SKM-1 treated with dmso at 0.1 percent for 144 hours (cell line): Measurements from ENCODE around the gene BRD4.
"Not testable (repeated sequence)": the region's sequence is repeated elsewhere in the genome, so short reads cannot be mapped to it uniquely, and the experiment has no call there.

Source experiments
- DNase-seq: peaks from one replicate; lab custom pipeline; 2025; ENCODE audit not compliant: unreplicated experiment; lab: John Stamatoyannopoulos, UW

The BRD4 gene

GRCh38 chr19:15332311-15332996, at the start of gene BRD4:
Gene BRD4 (minus strand): TSS chr19:15332539. CDS start chr19:15273099, 59,440 bp downstream.
- DNase-seq: peak; percentile 42

- no peak for DNase-seq
These were observed 49.5 kb upstream of the BRD4 start for GRCh38 chr19:15381864-15382263.

- no peak for DNase-seq
These were observed 49.1 kb upstream of the BRD4 start for GRCh38 chr19:15381429-15381828.

GRCh38 chr19:15379999-15380647, 47.8 kb upstream of the BRD4 start:
- DNase-seq: no peak

- peak; percentile 94 for DNase-seq
These were observed 47.0 kb upstream of the BRD4 start, which contains the start of gene AKAP8 for GRCh38 chr19:15379083-15379998. Gene AKAP8 (minus strand): TSS chr19:15379787. CDS start chr19:15379731, 56 bp downstream.

- DNase-seq: peak; percentile 39
These were observed 46.3 kb upstream of the BRD4 start for GRCh38 chr19:15378534-15379082.

GRCh38 chr19:15374796-15375440, 42.6 kb upstream of the BRD4 start:
- DNase-seq: no peak

GRCh38 chr19:15374105-15374651, 41.8 kb upstream of the BRD4 start:
- DNase-seq: no peak

GRCh38 chr19:15373644-15374043, 41.3 kb upstream of the BRD4 start:
- DNase-seq: no peak

- no peak for DNase-seq
These were observed 40.6 kb upstream of the BRD4 start for GRCh38 chr19:15372891-15373301.

GRCh38 chr19:15372470-15372869, 40.1 kb upstream of the BRD4 start:
- no peak for DNase-seq

GRCh38 chr19:15371786-15372380, 39.5 kb upstream of the BRD4 start:
- DNase-seq: no peak

GRCh38 chr19:15371119-15371518, 38.8 kb upstream of the BRD4 start:
- DNase-seq: no peak

GRCh38 chr19:15369594-15369891, 37.2 kb upstream of the BRD4 start:
- DNase-seq: no peak

- DNase-seq: no peak
These were observed 36.7 kb upstream of the BRD4 start for GRCh38 chr19:15368798-15369593.

GRCh38 chr19:15368051-15368632, 35.8 kb upstream of the BRD4 start:
- DNase-seq: no peak

GRCh38 chr19:15367439-15367838, 35.1 kb upstream of the BRD4 start:
- DNase-seq: no peak

GRCh38 chr19:15365264-15365663, 32.9 kb upstream of the BRD4 start:
- no peak for DNase-seq

GRCh38 chr19:15363791-15364190, 31.5 kb upstream of the BRD4 start:
- not testable (repeated sequence) for DNase-seq
